Pancreas (tissue), 10 donors: ENCODE measurements around the gene ACTR8. TPM values are rescaled to one million over a fixed set of nuclear protein-coding genes. Genes with fewer than 3 reads are reported as not detected.

ENCODE experiments used
- ATAC-seq, 4 donors: fragments of 200-7000 bp; cut with Tn5 transposase; one replicate each; pipeline versions ENCODE4 v1.8.0 to v1.9.1; 2020; ENCODE audit warnings: mild to moderate bottlenecking in 4 of 4, moderate library complexity in 4 of 4
- DNase-seq, 6 donors: peaks; one replicate each; pipeline ENCODE4 v3.0.0-alpha.2; 2020
- FAIRE-seq: peaks from 2 replicates; lab custom pipeline; 2012; peaks lifted over from hg19 to GRCh38; lab: Jason Lieb, UNC
- H3K27ac ChIP-seq, 4 donors: fragments of 200-600 bp; sonication (generic); 1 replicate in 3 of 4; 2 replicates in 1 of 4; pipeline versions ENCODE4 v1.5.0 to v1.8.0; 2020
- H3K27me3 ChIP-seq, 4 donors: fragments of 200-600 bp; one replicate each; pipeline ENCODE4 v1.8.0; 2021
- H3K36me3 ChIP-seq, 3 donors: fragments of 200-600 bp; sonication (generic) in 1 of 3; one replicate each; pipeline versions ENCODE4 v1.5.0 to v1.8.0; 2020 to 2021
- H3K4me1 ChIP-seq, 3 donors: fragments of 200-600 bp; one replicate each; pipeline ENCODE4 v1.8.0; 2021
- H3K4me3 ChIP-seq, 4 donors: fragments of 200-600 bp; sonication (generic) in 2 of 4; one replicate each; pipeline versions ENCODE4 v1.5.0 to v1.8.0; 2020 to 2021
- H3K9me3 ChIP-seq, 4 donors: fragments of 200-600 bp; one replicate each; pipeline ENCODE4 v1.8.0; 2021
- WGBS, 2 donors: extraction: QIAGEN DNeasy Blood & Tissue Kit; methylation state at CpG; one replicate each; pipeline ENCODE4 v1.1.7; 2013; 5-methylcytosine and 5-hydroxymethylcytosine counted together
- intact Hi-C, 3 donors: fragments of 100-400 bp; cut with DNase I; formaldehyde crosslinking; loops; one replicate each; pipeline versions ENCODE4 v1.11.1 to v1.14.2; 2022
- polyA plus RNA-seq, 2 donors: library from polyadenylated mRNA; stranded (reverse); fragments of 200-250 nt; gene quantifications; one replicate each; pipeline ENCODE4 v1.2.3, GENCODE V29; 2013
- total RNA-seq, 6 donors: library from RNA; stranded (reverse); fragmentation: NEBNext Ultra II Directional in 4 of 6; extraction: Animal tissue kit (Norgen Biotek cat#: 25700) in 4 of 6; gene quantifications; one replicate each; pipeline versions ENCODE4 v1.2.1 to v1.2.4, GENCODE V29; 2021 to 2023
- TF ChIP-seq, protein P1 (sequence below), 4 donors: fragments of 200-600 bp; sonication (generic) in 3 of 4; IDR thresholded peaks; one replicate each; pipeline versions ENCODE4 v1.5.0 to v1.8.0; 2021; ENCODE audit warnings: antibody characterized with exemption in 4 of 4
- donor health status: healthy with polysubstance abuse.
- donor health status: DM: no; HTN: no; CAD: no; lungs with moderate emphysema.
- donor health status: DM: no; HTN: no; CAD: no.
- donor health status: control.
- donor health status: control.
- donor health status: Bipolar disorder and iron deficiency.
- donor health status: DM: yes; HTN: yes; CAD: no.
- donor health status: DM: no; HTN: no; CAD: no.
- donor health status: DM: no; HTN: no; CAD: no.
- donor health status: DM: yes; HTN: yes; CAD: no.

The ACTR8 gene
- total and polyA plus RNA-seq, 8 donors, result 9.5 to 19.2 (median 13.6) TPM

DNA sequence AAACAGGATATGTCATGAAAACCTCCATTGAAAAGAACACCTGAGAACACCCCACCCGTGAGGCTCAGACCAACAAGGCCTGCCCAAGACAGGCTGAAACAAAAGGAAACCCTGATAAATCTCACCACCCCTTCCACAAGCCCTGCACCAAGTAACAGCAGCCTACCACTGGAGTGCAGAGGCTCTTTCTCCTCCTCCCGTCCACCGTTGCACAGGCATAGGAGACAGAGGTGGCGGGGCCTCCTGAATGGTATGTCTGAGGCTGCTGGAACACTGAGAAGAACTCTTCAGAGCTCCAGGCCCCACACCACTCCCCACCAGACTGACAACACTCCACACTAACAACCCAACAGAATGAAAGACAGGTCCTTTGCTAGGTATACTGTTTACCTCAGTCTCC, 57.2 kb downstream of the ACTR8 start:
- TF ChIP-seq, protein P1, sequence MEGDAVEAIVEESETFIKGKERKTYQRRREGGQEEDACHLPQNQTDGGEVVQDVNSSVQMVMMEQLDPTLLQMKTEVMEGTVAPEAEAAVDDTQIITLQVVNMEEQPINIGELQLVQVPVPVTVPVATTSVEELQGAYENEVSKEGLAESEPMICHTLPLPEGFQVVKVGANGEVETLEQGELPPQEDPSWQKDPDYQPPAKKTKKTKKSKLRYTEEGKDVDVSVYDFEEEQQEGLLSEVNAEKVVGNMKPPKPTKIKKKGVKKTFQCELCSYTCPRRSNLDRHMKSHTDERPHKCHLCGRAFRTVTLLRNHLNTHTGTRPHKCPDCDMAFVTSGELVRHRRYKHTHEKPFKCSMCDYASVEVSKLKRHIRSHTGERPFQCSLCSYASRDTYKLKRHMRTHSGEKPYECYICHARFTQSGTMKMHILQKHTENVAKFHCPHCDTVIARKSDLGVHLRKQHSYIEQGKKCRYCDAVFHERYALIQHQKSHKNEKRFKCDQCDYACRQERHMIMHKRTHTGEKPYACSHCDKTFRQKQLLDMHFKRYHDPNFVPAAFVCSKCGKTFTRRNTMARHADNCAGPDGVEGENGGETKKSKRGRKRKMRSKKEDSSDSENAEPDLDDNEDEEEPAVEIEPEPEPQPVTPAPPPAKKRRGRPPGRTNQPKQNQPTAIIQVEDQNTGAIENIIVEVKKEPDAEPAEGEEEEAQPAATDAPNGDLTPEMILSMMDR (IDR thresholded peaks at IDR 0.05), result no peak
- Histone ChIP-seq H3K36me3 (peaks cover 0 to 39% (median 8%) of the 10 kb centered on the region in 3 donors), H3K9me3 (no peaks in the 10 kb centered on the region), H3K4me3 (no peak overlapping the region), H3K27ac (no peak overlapping the region), H3K4me1 (peaks cover 4 to 18% (median 6%) of the 10 kb centered on the region in 3 donors), H3K27me3 (no peaks in the 10 kb centered on the region)
- no peak for FAIRE-seq
- WGBS, 2 donors, result 93 to 95% methylated on average over 4 of the region's 4 CpGs
- ATAC-seq, result no peak
- intact Hi-C loops, result no loop called here
- DNase-seq, result no peak

DNA sequence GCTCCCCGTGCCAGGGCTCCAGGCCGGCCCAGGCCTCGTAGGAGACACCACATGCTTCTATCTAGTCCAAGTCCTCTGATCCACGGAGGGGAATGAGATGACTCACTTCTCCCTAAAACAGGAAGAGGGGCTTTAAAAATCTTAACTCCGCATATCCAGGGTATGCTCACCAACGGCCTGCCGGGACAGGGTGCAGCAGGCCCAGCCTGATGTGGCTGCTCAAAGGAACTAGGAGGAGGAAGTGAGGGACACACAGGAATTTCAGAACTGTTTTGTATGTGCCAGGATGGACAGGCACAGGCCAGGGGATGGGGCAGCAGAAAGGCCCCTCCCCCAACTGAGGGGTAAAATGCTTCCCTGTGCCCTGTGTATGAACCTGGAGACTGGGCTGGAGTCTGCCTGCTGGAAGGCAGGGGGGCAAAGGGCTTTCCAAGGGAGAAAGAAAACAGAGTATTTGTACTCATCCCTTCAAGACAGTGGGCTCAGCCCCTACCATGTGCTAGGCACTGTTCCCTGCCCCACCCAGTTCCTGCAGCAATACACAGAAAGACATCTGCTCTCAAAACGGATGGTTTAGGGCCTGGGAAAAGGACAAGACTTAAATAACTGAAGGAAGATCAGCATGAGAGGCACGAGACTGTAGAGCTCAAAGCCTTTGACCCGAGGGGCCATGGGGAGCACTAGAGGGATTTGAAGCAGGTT, 57.8 kb downstream of the ACTR8 start:
- 77 to 81% methylated on average over 10 of the region's 10 CpGs for WGBS, 2 donors
- H3K27ac ChIP-seq, result no peak overlapping the region
- H3K9me3 ChIP-seq, result no peaks in the 10 kb centered on the region
- H3K4me1 ChIP-seq, result peaks cover 4 to 18% (median 6%) of the 10 kb centered on the region in 3 donors
- no peaks in the 10 kb centered on the region for H3K27me3 ChIP-seq
- DNase-seq (no peak), FAIRE-seq (no peak), ATAC-seq (no peak)
- H3K36me3 ChIP-seq, result peaks cover 0 to 46% (median 14%) of the 10 kb centered on the region in 3 donors
- intact Hi-C loops, result no loop called here
- TF ChIP-seq, protein P1 (IDR thresholded peaks at IDR 0.05), result no peak
- H3K4me3 ChIP-seq, result no peak overlapping the region

DNA sequence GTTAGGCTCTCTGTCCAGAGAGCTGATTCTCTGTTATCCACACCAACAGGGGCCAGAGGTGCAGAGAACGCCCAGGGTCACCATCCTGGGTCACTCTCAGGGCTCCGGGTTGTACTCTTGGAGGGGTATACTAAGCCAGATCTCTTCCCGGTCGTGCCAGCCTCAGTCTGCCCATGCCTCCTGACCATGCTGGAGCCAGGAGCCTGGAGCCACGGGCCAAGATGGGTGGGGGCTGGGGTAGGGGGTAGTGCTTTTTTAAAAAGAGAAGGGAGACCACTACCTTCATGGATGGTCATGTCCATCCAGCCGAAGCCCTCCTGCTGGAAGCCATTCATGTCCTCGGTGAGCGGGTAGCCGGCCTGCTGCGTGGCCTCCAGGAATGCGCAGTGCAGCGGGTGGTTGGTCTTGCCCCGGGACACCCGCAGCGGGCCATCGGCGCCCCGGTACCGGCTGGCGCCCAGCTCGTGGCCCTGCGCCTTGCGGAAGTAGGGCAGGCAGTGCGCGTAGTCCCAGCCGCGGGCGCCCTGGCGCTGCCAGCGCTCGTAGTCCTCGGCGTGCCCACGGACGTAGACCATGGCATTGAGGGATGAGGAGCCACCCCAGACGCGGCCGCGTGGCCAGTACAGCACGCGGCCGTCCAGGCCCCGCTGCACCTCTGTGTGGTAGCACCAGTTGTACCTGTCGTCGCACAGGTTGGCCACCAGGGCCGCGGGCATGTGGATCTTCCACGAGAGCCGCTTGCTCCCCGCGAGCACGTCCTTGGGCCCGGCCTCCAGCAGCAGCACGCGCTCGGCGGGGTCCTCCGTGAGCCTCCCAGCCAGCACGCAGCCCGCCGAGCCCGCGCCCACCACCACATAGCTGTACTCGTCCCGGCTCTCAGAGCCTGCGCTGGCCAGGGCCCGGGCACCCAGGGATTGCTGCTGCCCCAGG, 58.7 kb downstream of the ACTR8 start:
- Histone ChIP-seq H3K36me3 (peaks cover 0 to 54% (median 20%) of the 10 kb centered on the region in 3 donors), H3K27ac (no peak overlapping the region), H3K9me3 (no peaks in the 10 kb centered on the region), H3K27me3 (no peaks in the 10 kb centered on the region), H3K4me3 (no peak overlapping the region), H3K4me1 (peaks cover 4 to 12% (median 6%) of the 10 kb centered on the region in 3 donors)
- intact Hi-C loops, result no loop called here
- no peak for FAIRE-seq
- DNase-seq, result peak in 2 of 6 donors; percentile 12 to 54
- ATAC-seq, result no peak
- WGBS, 2 donors, result 96% methylated on average over 67 of the region's 67 CpGs
- TF ChIP-seq, protein P1 (IDR thresholded peaks at IDR 0.05), result no peak

DNA sequence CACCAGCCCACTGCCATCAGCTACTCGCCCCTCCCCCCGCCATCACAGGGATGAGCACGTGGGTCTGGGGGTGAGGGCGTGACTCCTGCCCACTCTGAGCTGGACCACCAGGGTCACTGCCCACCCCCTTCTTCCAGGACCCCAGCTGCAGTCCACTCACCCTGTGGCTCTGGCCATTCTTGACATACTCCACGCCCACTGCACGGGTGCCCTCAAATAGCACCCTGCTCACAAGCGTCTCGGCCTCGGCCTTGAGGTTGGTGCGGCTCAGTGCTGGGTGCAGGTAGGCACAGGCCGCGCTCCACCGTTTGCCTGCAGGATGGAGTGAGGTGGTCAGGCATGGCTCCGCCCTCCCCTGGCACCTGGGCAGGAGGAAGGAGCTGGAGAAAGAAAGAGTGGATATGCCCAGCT, 59.6 kb downstream of the ACTR8 start:
- no peaks in the 10 kb centered on the region for H3K9me3 ChIP-seq
- H3K36me3 ChIP-seq, result peaks cover 0 to 63% (median 30%) of the 10 kb centered on the region in 3 donors
- ATAC-seq, result peak in 1 of 4 donors; percentile 6
- FAIRE-seq, result no peak
- TF ChIP-seq, protein P1 (IDR thresholded peaks at IDR 0.05), result no peak
- peak in 1 of 6 donors; percentile 55 for DNase-seq
- H3K4me1 ChIP-seq, result peaks cover 4 to 12% (median 6%) of the 10 kb centered on the region in 3 donors
- WGBS, 2 donors, result 85 to 88% methylated on average over 14 of the region's 14 CpGs
- no peak overlapping the region for H3K4me3 ChIP-seq
- no peak overlapping the region for H3K27ac ChIP-seq
- H3K27me3 ChIP-seq, result no peaks in the 10 kb centered on the region
- intact Hi-C loops, result no loop called here
